K562 (cell line): ENCODE results near the gene FGFRL1.

Source experiments
- BHLHE40 ChIP-seq: IDR thresholded peaks from 2 replicates; pipeline ENCODE4 v1.6.1; 2011; ENCODE audit warnings: low read length, improper control_type of control experiment
- CTBP1 ChIP-seq: fragments of 450-650 bp; IDR thresholded peaks from 2 replicates; pipeline ENCODE4 v1.6.1; 2016; ENCODE audit warnings: borderline replicate concordance
- TEAD2 ChIP-seq: fragments of 450-650 bp; IDR thresholded peaks from 2 replicates; pipeline ENCODE4 v1.6.1; 2016; ENCODE audit warnings: missing genetic modification characterization, control low read depth, missing compliant biosample characterization

DNA sequence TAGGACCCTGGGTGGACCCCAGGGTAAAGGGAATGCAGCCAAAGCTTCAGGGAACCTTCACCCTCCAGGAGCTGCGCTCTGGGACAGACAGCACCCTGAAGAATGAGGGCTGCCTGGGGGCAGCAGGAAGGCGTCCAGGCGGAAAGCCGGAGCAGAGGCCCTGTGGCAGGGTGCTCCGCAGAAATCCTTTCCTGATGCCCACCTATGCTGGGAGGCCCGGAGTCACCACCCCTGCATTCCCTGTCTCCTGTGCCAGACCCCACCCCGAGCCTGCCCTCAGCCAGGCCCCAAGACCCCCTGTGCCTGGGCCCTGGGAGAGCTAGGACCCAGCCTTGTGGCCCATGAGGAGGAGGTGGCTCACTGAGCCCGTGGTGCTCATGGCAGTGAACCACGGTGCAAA lies 36.8 kb upstream of the FGFRL1 start:
- TF ChIP-seq CTBP1 = no peak
- TF ChIP-seq BHLHE40 = no peak
- no peak for TF ChIP-seq TEAD2
